ENCODE data around the gene HSPA12A.

The HSPA12A gene

GRCh38 chr10:116690356-116691322 is 51.7 kb downstream of the HSPA12A start:
- no peak for DNase-seq

GRCh38 chr10:116689744-116690143 is 52.6 kb downstream of the HSPA12A start:
- no peak for DNase-seq

GRCh38 chr10:116688741-116689495 is 53.4 kb downstream of the HSPA12A start:
- DNase-seq, result no peak

DNA sequence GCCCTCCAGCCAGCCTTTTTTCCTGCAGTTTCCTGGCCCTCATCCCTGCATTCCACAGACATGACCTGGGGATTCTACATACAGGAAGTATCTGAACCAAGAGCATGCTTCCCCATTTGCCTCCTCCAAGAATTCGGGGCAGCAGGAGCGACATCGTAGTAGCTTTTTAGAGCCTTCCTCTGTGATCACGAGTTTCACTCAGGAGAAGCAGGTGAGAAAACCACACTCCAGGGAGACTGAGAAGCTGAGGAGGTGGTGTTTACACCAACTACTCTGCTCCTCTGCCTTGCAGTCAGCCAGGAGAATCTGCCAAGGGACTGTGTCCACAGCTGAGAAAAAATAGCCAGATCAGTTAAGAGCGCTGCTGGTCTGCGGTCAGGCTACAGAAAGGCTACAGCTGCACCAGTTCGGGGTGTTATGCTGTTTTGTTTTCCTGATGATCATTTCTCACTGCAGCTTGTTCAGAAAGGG is 54.1 kb downstream of the HSPA12A start:
- DNase-seq, result no peak

DNA sequence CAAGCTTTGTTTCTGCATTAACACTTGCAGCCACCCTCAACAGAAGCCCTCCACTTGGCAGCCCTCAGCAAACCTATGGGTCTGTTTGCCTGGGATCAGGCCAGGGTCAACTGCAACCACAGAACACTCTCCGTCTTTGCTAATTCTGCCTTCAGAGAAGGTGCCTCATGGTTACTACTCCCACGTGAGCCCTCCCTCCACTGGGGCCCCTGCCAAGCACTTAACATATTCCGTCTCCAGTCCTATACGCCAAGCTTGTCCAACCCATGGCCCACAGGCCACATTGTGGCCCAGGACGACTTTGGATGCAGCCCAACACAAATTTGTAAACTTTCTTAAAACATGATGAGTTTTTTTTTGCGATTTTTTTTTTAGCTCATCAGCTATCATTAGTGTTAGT is 54.7 kb downstream of the HSPA12A start:
- no peak for DNase-seq

DNA sequence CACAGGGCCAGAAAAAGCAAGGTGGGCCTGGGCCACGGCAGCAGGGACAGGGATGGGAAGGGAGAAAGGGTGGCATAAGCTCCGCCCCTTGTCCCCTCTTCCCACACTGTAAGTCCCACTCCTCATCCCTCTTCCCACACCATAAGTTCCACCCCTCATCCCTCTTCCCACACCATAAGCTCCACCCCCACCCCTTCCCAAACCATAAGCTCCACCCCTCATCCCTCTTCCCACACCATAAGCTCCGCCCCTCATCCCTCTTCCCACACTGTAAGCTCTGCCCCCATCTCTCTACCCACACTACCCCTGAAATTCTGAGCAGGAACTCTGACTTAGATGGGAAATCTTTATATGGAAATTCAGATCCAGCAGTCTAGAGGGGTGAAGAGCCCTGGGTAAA is 55.7 kb downstream of the HSPA12A start:
- no peak for DNase-seq

DNA sequence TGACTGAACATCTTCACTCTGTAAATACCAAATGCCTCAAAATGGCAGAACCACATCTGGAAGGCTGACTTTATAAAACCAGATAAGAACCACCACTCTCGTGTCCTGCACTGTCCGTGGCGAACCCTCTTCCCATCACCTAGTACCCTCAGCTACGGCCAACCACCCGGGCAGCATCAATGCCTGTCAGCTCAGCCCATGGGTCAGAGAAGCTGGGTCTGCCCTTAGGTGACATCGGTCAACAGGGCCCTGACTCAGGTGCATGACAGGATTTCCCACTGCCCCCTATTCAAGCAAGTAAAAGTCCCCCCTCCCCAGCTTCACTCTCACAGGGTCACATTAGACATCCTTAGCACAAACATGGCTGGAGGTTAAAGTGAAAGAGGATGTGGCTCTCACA is 56.6 kb downstream of the HSPA12A start:
- DNase-seq, result no peak

DNA sequence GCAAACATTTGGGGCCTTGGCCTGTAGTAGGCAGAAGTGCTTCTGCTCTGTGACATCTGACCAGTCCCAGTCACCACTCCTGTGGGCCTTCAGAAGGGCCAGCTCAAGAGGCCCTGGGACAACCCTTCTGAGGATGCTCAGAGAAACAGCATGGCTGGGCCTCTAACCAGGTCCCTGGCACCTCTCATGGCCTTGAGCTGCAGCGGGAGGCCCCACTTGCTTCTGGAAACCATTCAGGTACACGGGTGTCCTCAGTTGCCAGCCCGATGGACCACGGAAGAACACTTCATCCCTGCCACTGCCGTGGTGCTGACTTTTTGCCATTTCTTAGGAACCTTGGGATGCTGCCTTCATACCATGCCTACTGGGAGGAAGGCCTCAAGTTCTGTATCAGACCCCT is 57.6 kb downstream of the HSPA12A start:
- no peak for DNase-seq

DNA sequence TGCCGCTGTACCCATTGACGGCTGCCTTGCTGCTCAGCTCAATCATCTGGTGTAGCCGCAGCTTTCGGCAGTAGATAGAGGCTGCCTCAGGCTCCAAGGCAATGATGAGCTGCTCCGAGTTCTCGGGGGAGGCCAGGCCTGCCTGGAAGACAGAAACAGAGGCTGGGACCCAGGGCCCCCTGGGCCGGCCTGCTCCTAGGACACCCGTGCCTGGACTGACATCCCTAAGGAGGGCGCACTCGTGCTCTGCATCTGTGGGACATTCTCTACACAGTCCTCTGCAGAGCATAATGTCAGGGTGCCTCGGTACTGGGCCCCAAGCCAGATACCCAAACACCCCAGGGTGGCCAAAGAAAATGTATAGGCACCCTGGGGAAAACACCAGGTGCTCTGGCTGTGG is 58.5 kb downstream of the HSPA12A start:
- DNase-seq, result no peak

GRCh38 chr10:116683166-116683565 is 59.2 kb downstream of the HSPA12A start:
- no peak for DNase-seq

GRCh38 chr10:116679351-116679750 is 63.0 kb downstream of the HSPA12A start:
- DNase-seq, result no peak

DNA sequence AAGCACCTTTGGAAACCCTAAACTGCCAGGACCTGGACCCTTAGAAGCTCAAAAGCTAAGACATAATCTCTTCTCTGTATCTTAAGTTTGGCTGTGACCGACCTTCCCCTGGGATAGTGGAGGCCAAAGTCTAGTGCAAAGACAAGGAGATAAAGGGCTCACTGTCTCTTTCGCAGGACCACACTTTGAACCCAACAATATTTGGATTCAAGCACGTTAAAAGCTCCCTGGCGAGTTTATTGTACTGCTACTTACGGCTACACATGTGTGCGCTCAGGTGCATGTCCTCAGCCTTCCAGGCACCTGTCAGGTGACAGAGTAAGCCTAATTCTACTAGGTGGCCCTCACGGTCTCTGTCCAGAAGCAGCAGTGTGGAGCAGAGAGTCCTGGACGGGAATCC is 65.7 kb downstream of the HSPA12A start:
- no peak for DNase-seq

DNA sequence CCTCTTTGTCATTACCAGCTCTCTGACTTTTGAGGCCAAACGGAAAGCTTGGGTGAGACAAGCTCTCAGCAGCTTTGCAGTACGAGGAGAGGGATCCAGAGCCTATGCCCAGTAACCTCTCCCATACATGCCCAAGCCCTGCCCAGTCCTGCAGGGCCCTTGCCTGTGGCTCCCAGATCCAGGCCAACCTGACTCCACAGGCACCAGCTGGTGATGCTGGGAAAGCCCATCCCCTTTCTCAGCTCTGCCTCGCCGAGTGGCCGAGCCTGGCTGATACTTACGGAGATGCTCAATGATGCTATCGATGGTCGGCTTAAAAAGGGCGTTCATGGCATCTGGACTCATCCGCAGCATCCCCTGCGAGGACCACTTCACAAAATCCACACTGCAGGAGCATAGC is 66.2 kb downstream of the HSPA12A start:
- no peak for DNase-seq

DNA sequence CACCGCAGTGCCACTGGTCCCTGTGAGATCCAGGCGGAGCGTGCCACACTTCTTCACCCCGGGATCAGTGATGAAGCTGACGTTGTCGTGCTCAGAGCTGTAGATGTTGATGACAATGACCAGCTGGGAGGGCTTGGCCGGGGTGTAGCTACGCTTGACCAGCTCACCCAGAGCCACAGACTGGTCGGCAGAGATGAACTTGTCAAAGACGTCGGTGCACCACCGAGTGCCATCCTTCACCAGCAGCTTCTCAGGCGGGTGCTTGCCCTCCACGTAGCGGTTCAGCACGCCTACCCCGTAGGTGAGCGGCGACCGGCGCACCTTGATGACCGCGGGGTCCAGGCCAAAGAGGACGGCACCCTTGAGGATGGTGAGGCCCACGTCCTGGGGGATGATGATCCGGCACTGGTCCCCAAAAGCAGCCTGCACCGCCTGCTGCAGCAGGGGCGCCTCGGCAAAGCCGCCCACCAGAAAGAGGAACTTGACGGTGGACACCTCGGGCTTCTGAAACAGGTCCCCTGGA is 67.4 kb downstream of the HSPA12A start:
- DNase-seq, result no peak

GRCh38 chr10:116673866-116674265 is 68.5 kb downstream of the HSPA12A start:
- DNase-seq, result no peak

GRCh38 chr10:116672891-116673290 is 69.5 kb downstream of the HSPA12A start:
- no peak for DNase-seq

DNA sequence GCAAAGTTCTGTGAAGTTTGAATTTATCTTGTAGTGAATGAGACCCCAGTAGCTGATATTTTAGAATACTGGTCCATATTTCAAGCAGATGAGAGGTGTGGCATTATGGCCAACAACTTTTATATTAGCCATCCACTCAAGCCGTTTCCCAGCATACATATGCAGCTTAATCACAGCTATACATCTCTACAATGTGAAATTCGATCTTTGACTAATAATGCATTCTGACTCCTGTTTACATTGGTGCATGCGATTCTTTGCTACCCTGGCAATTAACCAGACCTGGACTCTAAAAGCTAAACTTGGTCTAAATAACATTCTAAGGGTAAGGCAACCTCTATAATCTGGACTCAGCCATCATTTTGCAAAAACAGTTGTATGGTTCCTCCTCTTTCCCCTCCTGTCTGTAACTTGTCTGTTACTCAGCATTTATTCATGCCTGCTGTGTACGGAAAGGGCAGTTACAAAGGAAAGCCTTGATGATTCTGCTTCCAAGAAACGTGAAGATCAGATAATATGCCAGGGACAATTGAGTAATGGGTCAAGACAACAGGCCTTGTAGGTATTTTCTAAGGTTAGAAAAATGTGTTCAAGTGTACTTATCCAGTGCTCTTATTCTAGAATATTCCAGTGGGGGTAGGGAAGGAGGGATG is 71.0 kb downstream of the HSPA12A start:
- DNase-seq, result no peak

- no peak for DNase-seq
Measured at GRCh38 chr10:116670706-116671105, 71.7 kb downstream of the HSPA12A start.

- no peak for DNase-seq
Measured at GRCh38 chr10:116669832-116670644, 72.3 kb downstream of the HSPA12A start.

- DNase-seq, result no peak
Measured at GRCh38 chr10:116669080-116669479, 73.3 kb downstream of the HSPA12A start.

DNA sequence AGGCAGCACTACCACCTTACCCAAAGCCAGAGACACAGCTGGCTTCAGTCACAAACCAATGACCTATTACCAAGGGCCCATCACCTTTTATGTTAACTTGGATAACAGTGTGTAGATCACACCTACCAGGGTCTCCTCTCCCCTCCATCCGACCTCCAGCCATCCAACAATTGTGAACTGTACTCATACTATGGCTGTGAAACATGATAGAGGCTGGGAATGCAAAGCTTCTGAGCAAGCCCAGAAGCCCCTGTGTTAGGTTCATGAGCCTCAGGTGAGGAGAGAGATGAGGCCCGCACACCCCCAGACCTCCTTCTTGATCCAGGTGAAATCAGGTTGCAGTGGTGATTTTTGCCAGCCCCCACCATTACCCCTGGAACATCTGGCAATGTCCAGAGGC is 73.9 kb downstream of the HSPA12A start:
- DNase-seq, result no peak

- no peak for DNase-seq
Measured at GRCh38 chr10:116668018-116668417, 74.3 kb downstream of the HSPA12A start.
